Left renal cortex interstitium (tissue), 4 donors: Measurements from ENCODE around the gene HYCC2. TPM values are rescaled to one million over a fixed set of nuclear protein-coding genes. Genes with fewer than 3 reads are reported as not detected.

Experiments
- polyA plus RNA-seq, 4 donors: library from polyadenylated mRNA; unstranded; fragments of 120-200 nt; gene quantifications; one replicate each; pipeline ENCODE4 v1.2.1, GENCODE V29; 2013; ENCODE audit not compliant: insufficient read length in 4 of 4

Gene HYCC2
- polyA plus RNA-seq, 4 donors, result 10.3 to 19.8 (median 14.2) TPM

Other genes with a start within 250 kb of the HYCC2 start
- 100 to 1,000 TPM; 223 to 315 (median 281) TPM for gene CLK1, start 207.0 kb downstream of the HYCC2 start, polyA plus RNA-seq
- gene PPIL3, start 182.6 kb downstream of the HYCC2 start, polyA plus RNA-seq, result 10 to 100 TPM; 49.9 to 74.7 (median 71.6) TPM
- gene NIF3L1, start 182.3 kb downstream of the HYCC2 start, polyA plus RNA-seq, result 10 to 100 TPM; 38.0 to 54.3 (median 41.6) TPM
- gene ORC2, start 108.0 kb downstream of the HYCC2 start, polyA plus RNA-seq, result 10 to 100 TPM; 22.0 to 42.2 (median 31.0) TPM
- 100 to 1,000 TPM in 2 of 4 donors, 10 to 100 TPM in 2; 94.0 to 138 (median 114) TPM for gene NDUFB3, start 330 bp upstream of the HYCC2 start, polyA plus RNA-seq
- 10 to 100 TPM; 46.2 to 92.5 (median 65.9) TPM for gene CFLAR, start 44.5 kb upstream of the HYCC2 start, polyA plus RNA-seq
- 10 to 100 TPM in 1 of 4 donors, 1 to 10 TPM in 3; 6.9 to 11.7 (median 8.8) TPM for gene CASP10, start 111.5 kb upstream of the HYCC2 start, polyA plus RNA-seq
- 10 to 100 TPM; 11.2 to 21.0 (median 12.6) TPM for gene CASP8, start 188.9 kb upstream of the HYCC2 start, polyA plus RNA-seq